Lower leg skin (tissue), 4 donors: Measurements from ENCODE around the gene ALCAM. TPM values are rescaled to one million over a fixed set of nuclear protein-coding genes. Genes with fewer than 3 reads are reported as not detected.

Experiments
- DNase-seq, 2 donors: peaks; one replicate each; pipeline ENCODE4 v3.0.0-alpha.2; 2019; ENCODE audit warnings: low spot score in 2 of 2
- H3K4me3 ChIP-seq: fragments of 200-600 bp; sonication (generic); 2 replicates; pipeline ENCODE4 v1.5.1; 2017; ENCODE audit warnings: mild to moderate bottlenecking, low read depth; ENCODE audit not compliant: poor library complexity, severe bottlenecking
- POLR2A ChIP-seq, 2 donors: fragments of 450-650 bp; IDR thresholded peaks; one replicate each; pipeline ENCODE4 v1.6.1; 2016 to 2017; ENCODE audit warnings: antibody characterized with exemption in 2 of 2, mild to moderate bottlenecking in 1 of 2, moderate library complexity in 1 of 2
- WGBS, 2 donors: methylation state at CpG; one replicate each; pipeline ENCODE4 v1.1.5; 2018; 5-methylcytosine and 5-hydroxymethylcytosine counted together
- intact Hi-C: fragments of 100-400 bp; cut with DNase I; formaldehyde crosslinking; loops from one replicate; pipeline ENCODE4 v1.15.0; 2023; ENCODE audit warnings: low total_unique reads
- total RNA-seq, 4 donors: library from RNA; depleted of rRNA; stranded (reverse); fragments of >200 nt; gene quantifications; one replicate each; pipeline ENCODE4 v1.1.0, GENCODE V29; 2016
- TF ChIP-seq, protein P1 (sequence below), 3 donors: fragments of 450-650 bp; IDR thresholded peaks; one replicate each; pipeline ENCODE4 v1.5.1; 2016; ENCODE audit warnings: antibody characterized with exemption in 3 of 3, mild to moderate bottlenecking in 3 of 3, moderate library complexity in 2 of 3

The ALCAM gene
- total RNA-seq, 4 donors from 2014 or later, result 21.2 to 58.0 (median 31.1) TPM

DNA sequence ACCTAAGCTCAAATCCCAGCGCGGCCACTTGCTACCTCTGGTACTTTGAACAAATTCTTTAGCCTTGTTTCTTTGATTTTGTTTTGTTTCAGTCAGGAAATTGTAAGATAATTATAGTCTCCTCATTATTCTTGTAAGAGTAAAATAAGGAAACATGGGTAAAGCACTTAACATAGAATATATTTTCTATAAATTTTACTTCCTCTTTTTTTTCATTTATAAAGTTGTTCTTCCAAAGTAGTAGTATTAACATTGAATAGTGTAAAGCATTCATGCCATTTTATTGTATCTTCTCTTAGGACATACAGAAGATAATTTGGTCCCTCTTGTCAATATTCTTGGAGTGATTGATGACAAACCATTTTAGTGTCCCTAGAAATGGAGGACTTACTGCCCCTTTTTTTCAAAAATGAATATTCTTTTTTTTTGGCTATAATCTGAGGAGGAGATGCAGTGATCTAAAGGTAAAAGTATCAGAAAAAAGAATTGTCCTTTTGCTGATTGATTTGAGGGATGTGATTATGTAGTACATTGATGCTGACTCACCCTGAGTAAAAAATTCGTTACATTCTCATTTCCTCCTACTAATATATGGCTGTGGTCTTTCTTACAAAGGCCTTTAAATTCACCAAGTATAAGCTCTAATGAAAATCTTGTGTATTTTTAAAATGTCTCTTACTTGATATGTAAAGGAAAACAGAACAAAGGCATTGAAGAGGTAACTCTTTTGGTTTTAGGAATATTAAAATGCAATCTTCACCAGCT lies 51.0 kb downstream of the ALCAM start:
- 77 to 85% methylated on average over 3 of the region's 3 CpGs for WGBS, 2 donors
- TF ChIP-seq POLR2A (IDR thresholded peaks at IDR 0.05), result no peak
- TF ChIP-seq, protein P1, sequence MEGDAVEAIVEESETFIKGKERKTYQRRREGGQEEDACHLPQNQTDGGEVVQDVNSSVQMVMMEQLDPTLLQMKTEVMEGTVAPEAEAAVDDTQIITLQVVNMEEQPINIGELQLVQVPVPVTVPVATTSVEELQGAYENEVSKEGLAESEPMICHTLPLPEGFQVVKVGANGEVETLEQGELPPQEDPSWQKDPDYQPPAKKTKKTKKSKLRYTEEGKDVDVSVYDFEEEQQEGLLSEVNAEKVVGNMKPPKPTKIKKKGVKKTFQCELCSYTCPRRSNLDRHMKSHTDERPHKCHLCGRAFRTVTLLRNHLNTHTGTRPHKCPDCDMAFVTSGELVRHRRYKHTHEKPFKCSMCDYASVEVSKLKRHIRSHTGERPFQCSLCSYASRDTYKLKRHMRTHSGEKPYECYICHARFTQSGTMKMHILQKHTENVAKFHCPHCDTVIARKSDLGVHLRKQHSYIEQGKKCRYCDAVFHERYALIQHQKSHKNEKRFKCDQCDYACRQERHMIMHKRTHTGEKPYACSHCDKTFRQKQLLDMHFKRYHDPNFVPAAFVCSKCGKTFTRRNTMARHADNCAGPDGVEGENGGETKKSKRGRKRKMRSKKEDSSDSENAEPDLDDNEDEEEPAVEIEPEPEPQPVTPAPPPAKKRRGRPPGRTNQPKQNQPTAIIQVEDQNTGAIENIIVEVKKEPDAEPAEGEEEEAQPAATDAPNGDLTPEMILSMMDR (IDR thresholded peaks at IDR 0.05), result no peak
- no peak overlapping the region for H3K4me3 ChIP-seq
- DNase-seq, result no peak
- intact Hi-C loops, result no loop called here

GRCh38 chr3:105422645-105423044 lies 55.9 kb downstream of the ALCAM start:
- H3K4me3 ChIP-seq, result no peak overlapping the region
- TF ChIP-seq, protein P1 (IDR thresholded peaks at IDR 0.05), result no peak
- no peak for TF ChIP-seq POLR2A (IDR thresholded peaks at IDR 0.05)
- 90 to 92% methylated on average over 2 of the region's 2 CpGs for WGBS, 2 donors
- DNase-seq, result no peak
- intact Hi-C loops, result no loop called here

GRCh38 chr3:105423397-105423796 lies 56.7 kb downstream of the ALCAM start:
- DNase-seq, result no peak
- WGBS, 2 donors, result 89 to 91% methylated on average over 2 of the region's 2 CpGs
- TF ChIP-seq, protein P1 (IDR thresholded peaks at IDR 0.05), result no peak
- TF ChIP-seq POLR2A (IDR thresholded peaks at IDR 0.05), result no peak
- intact Hi-C loops, result no loop called here
- no peak overlapping the region for H3K4me3 ChIP-seq

DNA sequence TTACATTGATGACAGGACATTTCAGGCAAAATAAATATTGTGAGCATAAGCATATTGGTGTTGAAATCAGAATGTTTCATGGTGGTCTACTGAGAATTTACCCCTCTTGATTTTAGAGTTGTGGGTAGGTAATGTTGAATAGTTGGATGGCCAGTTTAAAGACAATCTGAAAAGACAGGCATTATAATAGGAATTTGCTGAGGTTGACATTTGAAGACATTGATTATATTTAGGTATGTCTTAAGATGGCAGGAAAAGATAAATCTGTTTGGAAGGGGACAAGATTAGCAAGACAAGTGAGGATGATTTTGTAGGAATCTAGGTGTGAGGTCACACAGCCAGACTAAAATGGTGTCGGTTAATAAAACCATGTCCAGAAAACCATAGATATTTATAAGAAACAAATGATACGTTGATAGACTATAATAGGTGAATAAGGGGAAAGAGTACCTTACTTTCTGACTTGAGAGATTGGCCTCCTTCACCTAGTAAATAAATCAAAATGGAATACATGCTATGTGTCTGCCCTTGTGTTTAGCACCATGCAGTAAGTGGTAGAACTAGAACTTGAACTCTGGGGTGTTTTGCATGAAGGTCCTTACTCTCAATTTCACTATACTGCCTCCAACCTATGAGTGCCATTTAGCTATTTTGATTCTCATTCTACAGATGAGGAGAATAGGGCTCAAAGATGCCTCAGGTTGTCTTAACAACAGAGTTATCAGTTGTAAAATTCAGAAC lies 57.9 kb downstream of the ALCAM start:
- intact Hi-C loops, result no loop called here
- 47 to 48% methylated on average over 2 of the region's 2 CpGs for WGBS, 2 donors
- TF ChIP-seq, protein P1 (IDR thresholded peaks at IDR 0.05), result no peak
- TF ChIP-seq POLR2A (IDR thresholded peaks at IDR 0.05), result no peak
- no peak overlapping the region for H3K4me3 ChIP-seq
- DNase-seq, result no peak

GRCh38 chr3:105425153-105425502 lies 58.4 kb downstream of the ALCAM start:
- WGBS, 2 donors, result 84 to 88% methylated on average over 4 of the region's 4 CpGs
- H3K4me3 ChIP-seq, result no peak overlapping the region
- no peak for DNase-seq
- intact Hi-C loops, result no loop called here
- TF ChIP-seq, protein P1 (IDR thresholded peaks at IDR 0.05), result no peak
- TF ChIP-seq POLR2A (IDR thresholded peaks at IDR 0.05), result no peak
